DND-41 (cell line): ENCODE data around the gene PIM2.

Experiments used
- ATAC-seq: fragments of 200-7000 bp; cut with Tn5 transposase; 3 replicates; pipeline ENCODE4 v1.9.1; 2021; ENCODE audit warnings: low read depth; ENCODE audit not compliant: insufficient read depth
- DNase-seq: peaks from one replicate; pipeline ENCODE4 v3.0.0-alpha.2; 2020
- H2AFZ ChIP-seq: 2 replicates; pipeline ENCODE4 v1.6.0; 2012; ENCODE audit warnings: low read depth, low read length
- H3K27ac ChIP-seq: 2 replicates; pipeline ENCODE4 v1.5.1; 2012; ENCODE audit warnings: low read length, inconsistent platforms
- H3K27me3 ChIP-seq: fragments of 200-600 bp; sonication (generic); 2 replicates; pipeline ENCODE4 v1.6.0; 2012; ENCODE audit warnings: low read length, mild to moderate bottlenecking, inconsistent platforms; ENCODE audit not compliant: insufficient read depth, poor library complexity
- H3K36me3 ChIP-seq: 2 replicates; pipeline ENCODE4 v1.5.1; 2012; ENCODE audit warnings: low read length, inconsistent platforms; ENCODE audit not compliant: insufficient read depth
- H3K4me1 ChIP-seq: 2 replicates; pipeline ENCODE4 v1.5.1; 2012; ENCODE audit warnings: mild to moderate bottlenecking, low read length; ENCODE audit not compliant: insufficient read depth
- H3K4me2 ChIP-seq: 2 replicates; pipeline ENCODE4 v1.6.0; 2012; ENCODE audit warnings: mild to moderate bottlenecking, moderate library complexity, low read length, inconsistent platforms; ENCODE audit not compliant: insufficient read depth
- H3K4me3 ChIP-seq, 2 experiments: fragments of 200-600 bp in 1 of 2; shearing (Covaris generic) in 1 of 2; 2 replicates each; pipeline ENCODE4 v1.5.1; 2012 to 2016; ENCODE audit warnings: inconsistent platforms in 2 of 2, low read length in 2 of 2, mild to moderate bottlenecking in 2 of 2, low read depth in 1 of 2, moderate library complexity in 1 of 2
- H3K79me2 ChIP-seq: 2 replicates; pipeline ENCODE4 v1.6.0; 2012; ENCODE audit warnings: low read length, inconsistent platforms; ENCODE audit not compliant: insufficient read depth
- H3K9ac ChIP-seq: 2 replicates; pipeline ENCODE4 v1.6.0; 2012; ENCODE audit warnings: low read depth, mild to moderate bottlenecking, inconsistent platforms, low read length, moderate library complexity
- H3K9me3 ChIP-seq: 2 replicates; pipeline ENCODE4 v1.5.1; 2012; ENCODE audit warnings: low read length, moderate library complexity, mild to moderate bottlenecking, inconsistent platforms; ENCODE audit not compliant: insufficient read depth, severe bottlenecking
- H4K20me1 ChIP-seq: 2 replicates; pipeline ENCODE4 v1.6.0; 2012; ENCODE audit warnings: low read length; ENCODE audit not compliant: insufficient read depth
- CTCF ChIP-seq: IDR thresholded peaks from 2 replicates; pipeline ENCODE4 v1.5.1; 2012; ENCODE audit warnings: borderline replicate concordance, low read length, moderate library complexity, mild to moderate bottlenecking; ENCODE audit not compliant: poor library complexity, severe bottlenecking; ENCODE audit errors: extremely low read depth
- EZH2 ChIP-seq: IDR thresholded peaks from 3 replicates; pipeline ENCODE4 v1.6.1; 2012; ENCODE audit warnings: borderline replicate concordance, low read depth, mild to moderate bottlenecking, moderate library complexity, low read length, inconsistent platforms; ENCODE audit not compliant: severe bottlenecking

Gene PIM2

DNA sequence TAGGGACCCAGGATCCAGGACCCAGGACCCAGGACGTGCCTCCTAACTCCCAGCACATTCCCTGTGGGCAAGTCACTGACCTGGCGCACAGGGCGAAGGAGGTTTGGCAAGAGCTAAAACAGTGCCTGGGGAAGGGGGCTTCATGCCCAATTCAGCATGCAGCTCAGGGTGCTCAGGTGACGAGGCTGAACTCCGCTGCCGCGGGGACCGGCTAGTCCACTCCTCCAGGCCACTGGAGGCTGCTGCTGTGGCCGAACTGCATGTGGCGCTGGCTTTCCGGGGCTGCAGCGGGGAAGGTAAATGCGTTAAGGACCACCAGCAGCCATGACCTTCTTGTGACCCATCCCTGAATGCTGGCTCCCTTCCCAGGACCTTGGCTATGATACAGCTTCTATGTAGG lies 4.9 kb upstream of the PIM2 start:
- H3K4me1 ChIP-seq = peaks cover 15% of the 10 kb centered on the region
- DNase-seq = no peak
- H3K27ac ChIP-seq = no peak overlapping the region
- H3K27me3 ChIP-seq = no peaks in the 10 kb centered on the region
- peaks cover 31% of the 10 kb centered on the region for H3K36me3 ChIP-seq
- H3K4me3 ChIP-seq = no peak overlapping the region
- no peak for ATAC-seq
- H3K9me3 ChIP-seq = no peaks in the 10 kb centered on the region
- H3K79me2 ChIP-seq = no peaks in the 10 kb centered on the region
- H4K20me1 ChIP-seq = peaks cover 10% of the 10 kb centered on the region; the same call in 1 of the 2 replicates
- H2AFZ ChIP-seq = no peak overlapping the region
- no peak overlapping the region for H3K9ac ChIP-seq
- TF ChIP-seq EZH2 (no peak), CTCF (no peak)
- no peak overlapping the region for H3K4me2 ChIP-seq

GRCh38 chrX:48920718-48921104 lies 1.9 kb upstream of the PIM2 start:
- Histone ChIP-seq H3K4me2 (no peak overlapping the region), H3K4me3 (no peak overlapping the region), H2AFZ (no peak overlapping the region), H3K27ac (no peak overlapping the region), H3K4me1 (peaks cover 34% of the 10 kb centered on the region), H3K9me3 (no peaks in the 10 kb centered on the region), H3K36me3 (peaks cover 26% of the 10 kb centered on the region), H3K9ac (no peak overlapping the region), H3K79me2 (peaks cover 12% of the 10 kb centered on the region), H3K27me3 (no peaks in the 10 kb centered on the region), H4K20me1 (peaks cover 10% of the 10 kb centered on the region; the same call in 1 of the 2 replicates)
- DNase-seq (no peak), ATAC-seq (no peak)
- TF ChIP-seq CTCF (no peak), EZH2 (no peak)

DNA sequence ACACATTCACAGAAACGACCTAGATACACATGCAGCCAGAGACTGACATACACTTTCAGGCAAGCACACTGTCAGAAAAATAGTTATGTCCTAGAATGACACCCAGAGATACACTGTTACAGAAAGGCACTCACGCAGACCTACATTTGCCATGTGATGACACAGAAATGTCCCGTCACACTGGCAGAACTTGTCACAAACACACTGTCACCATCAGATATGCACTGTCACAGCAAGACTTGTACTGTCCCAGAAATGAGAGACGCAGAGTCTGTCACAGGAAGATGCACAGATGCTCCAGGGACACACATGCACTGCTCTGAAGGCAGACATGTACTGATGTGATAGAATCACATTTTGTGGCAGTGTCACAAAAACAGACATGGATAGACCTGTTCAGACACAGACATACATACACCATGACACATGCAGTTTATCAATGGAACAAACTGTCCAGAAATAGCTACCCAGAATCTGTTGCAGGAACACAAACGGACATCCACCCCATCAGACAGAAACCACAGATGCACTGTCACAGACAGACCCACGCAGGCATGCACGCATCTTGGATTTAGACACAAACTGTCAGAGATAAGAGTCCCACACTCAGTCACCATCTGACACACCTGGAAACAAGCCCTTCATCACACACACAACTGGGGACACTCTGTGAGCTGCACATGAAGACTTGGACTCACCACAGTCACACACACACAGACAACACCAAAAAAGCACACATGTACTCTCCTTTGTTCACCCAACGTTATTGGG lies 1.3 kb upstream of the PIM2 start:
- Histone ChIP-seq H3K4me2 (peak overlapping the region; percentile 80), H4K20me1 (peaks cover 10% of the 10 kb centered on the region; the same call in 1 of the 2 replicates), H3K9ac (peak overlapping the region; percentile 54; the same call in 1 of the 2 replicates), H3K4me1 (peaks cover 34% of the 10 kb centered on the region), H3K79me2 (peaks cover 12% of the 10 kb centered on the region), H2AFZ (no peak overlapping the region), H3K9me3 (no peaks in the 10 kb centered on the region), H3K36me3 (peaks cover 21% of the 10 kb centered on the region), H3K4me3 (peak overlapping the region in 1 of 2 experiments; percentile 55; a peak in 2 of 4 replicates), H3K27ac (peak overlapping the region; percentile 18), H3K27me3 (no peaks in the 10 kb centered on the region)
- TF ChIP-seq CTCF (no peak), EZH2 (no peak)
- DNase-seq (no peak), ATAC-seq (no peak)
